Measurements from ENCODE around the gene METTL2A. TPM values are rescaled to one million over a fixed set of nuclear protein-coding genes. Genes with fewer than 3 reads are reported as not detected.

The METTL2A gene
- total and polyA plus RNA-seq, 4 donors, result 6.3 to 14.1 (median 9.2) TPM

DNA sequence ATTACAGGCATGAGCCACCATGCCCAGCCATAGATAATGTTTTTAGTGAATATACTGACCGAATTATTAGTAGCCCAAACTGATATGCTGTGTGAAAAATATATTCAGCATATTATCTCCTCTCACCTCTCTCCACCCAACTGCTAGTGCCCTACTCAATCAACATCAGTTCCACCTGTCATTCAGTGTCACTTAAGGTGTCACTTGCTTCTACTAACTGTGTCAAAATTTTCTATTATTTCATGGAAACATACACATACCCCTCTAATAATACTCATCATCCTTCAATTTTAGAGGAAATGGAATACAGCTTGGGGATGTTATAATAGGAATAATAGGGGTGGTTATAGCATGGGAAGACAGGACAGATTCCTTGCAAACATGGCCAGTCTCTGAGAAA, 30.8 kb upstream of the METTL2A start:
- DNase-seq (ENCODE audit: low spot score), result no peak
- Histone ChIP-seq H3K27me3 (ENCODE audit: control insufficient read depth in 4 of 4, insufficient read depth in 4 of 4, low read length in 3 of 4) (peaks cover 0 to 3% (median 0%) of the 10 kb centered on the region in 4 donors), H3K9ac (ENCODE audit: low read depth in 1 of 2, low read length in 2 of 2) (no peak overlapping the region), H3K36me3 (ENCODE audit: control insufficient read depth in 4 of 4, insufficient read depth in 3 of 4, low read depth in 1 of 4, low read length in 3 of 4) (no peaks in the 10 kb centered on the region), H3K4me3 (ENCODE audit: low read depth in 1 of 3, low read length in 3 of 3) (no peak overlapping the region), H3K27ac (ENCODE audit: low read depth in 1 of 2, low read length in 2 of 2) (no peak overlapping the region), H3K9me3 (ENCODE audit: control insufficient read depth in 4 of 4, low read length in 3 of 4) (no peaks in the 10 kb centered on the region), H3K4me1 (ENCODE audit: control insufficient read depth in 4 of 4, insufficient read depth in 4 of 4, low read length in 3 of 4) (no peaks in the 10 kb centered on the region)
- 81% methylated on average over 1 of the region's 1 CpG for WGBS
- TF ChIP-seq JUND (IDR thresholded peaks at IDR 0.05) (no peak), HNF4A (conservative IDR thresholded peaks at IDR 0.05) (no peak), ZBTB33 (IDR thresholded peaks at IDR 0.05) (no peak), FOXA1 (IDR thresholded peaks at IDR 0.05) (no peak)

- 97% methylated on average over 1 of the region's 1 CpG for WGBS
- DNase-seq (ENCODE audit: low spot score), result no peak
- no peaks in the 10 kb centered on the region for H3K27me3 ChIP-seq (ENCODE audit: control insufficient read depth in 4 of 4, insufficient read depth in 4 of 4, low read length in 3 of 4)
- TF ChIP-seq SP1 (IDR thresholded peaks at IDR 0.05) (no peak), REST (IDR thresholded peaks at IDR 0.05) (no peak), RXRA (IDR thresholded peaks at IDR 0.05) (no peak), CTCF (IDR thresholded peaks at IDR 0.05; ENCODE audit: low read depth, low read length, missing input control) (no peak), JUND (IDR thresholded peaks at IDR 0.05) (no peak), RAD21 (IDR thresholded peaks at IDR 0.05) (no peak), TAF1 (conservative IDR thresholded peaks at IDR 0.05) (no peak), FOXA1 (IDR thresholded peaks at IDR 0.05) (no peak), FOXA2 (IDR thresholded peaks at IDR 0.05) (no peak), EGR1 (IDR thresholded peaks at IDR 0.05; ENCODE audit: low read depth in 2 of 2) (no peak), HNF4G (IDR thresholded peaks at IDR 0.05) (no peak)
- TF ChIP-seq, protein P1, sequence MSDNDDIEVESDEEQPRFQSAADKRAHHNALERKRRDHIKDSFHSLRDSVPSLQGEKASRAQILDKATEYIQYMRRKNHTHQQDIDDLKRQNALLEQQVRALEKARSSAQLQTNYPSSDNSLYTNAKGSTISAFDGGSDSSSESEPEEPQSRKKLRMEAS (IDR thresholded peaks at IDR 0.05), result no peak
- TF ChIP-seq, protein P2, sequence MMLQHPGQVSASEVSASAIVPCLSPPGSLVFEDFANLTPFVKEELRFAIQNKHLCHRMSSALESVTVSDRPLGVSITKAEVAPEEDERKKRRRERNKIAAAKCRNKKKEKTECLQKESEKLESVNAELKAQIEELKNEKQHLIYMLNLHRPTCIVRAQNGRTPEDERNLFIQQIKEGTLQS (IDR thresholded peaks at IDR 0.05), result no peak
- no peaks in the 10 kb centered on the region for H3K36me3 ChIP-seq (ENCODE audit: control insufficient read depth in 4 of 4, insufficient read depth in 3 of 4, low read depth in 1 of 4, low read length in 3 of 4)
- H3K9ac ChIP-seq (ENCODE audit: low read depth in 1 of 2, low read length in 2 of 2), result no peak overlapping the region
- no peak overlapping the region for H3K4me3 ChIP-seq (ENCODE audit: low read depth in 1 of 3, low read length in 3 of 3)
- H3K27ac ChIP-seq (ENCODE audit: low read depth in 1 of 2, low read length in 2 of 2), result no peak overlapping the region
- no peaks in the 10 kb centered on the region for H3K9me3 ChIP-seq (ENCODE audit: control insufficient read depth in 4 of 4, low read length in 3 of 4)
- H3K4me1 ChIP-seq (ENCODE audit: control insufficient read depth in 4 of 4, insufficient read depth in 4 of 4, low read length in 3 of 4), result no peaks in the 10 kb centered on the region
These were observed 24.8 kb upstream of the METTL2A start for GRCh38 chr17:62398891-62399290.
